Kidney (tissue), 14 donors: ENCODE measurements around the gene ZNF101. TPM values are rescaled to one million over a fixed set of nuclear protein-coding genes. Genes with fewer than 3 reads are reported as not detected.

Source experiments
- DNase-seq, 5 donors: peaks; one replicate each; pipeline ENCODE4 v3.0.0-alpha.2; 2013 to 2020
- FAIRE-seq: peaks from 2 replicates; lab custom pipeline; 2012; peaks lifted over from hg19 to GRCh38; lab: Jason Lieb, UNC
- H3K27ac ChIP-seq, 2 donors: one replicate each; pipeline ENCODE4 v1.7.0; 2013; ENCODE audit warnings: low read depth in 2 of 2, low read length in 2 of 2, inconsistent platforms in 1 of 2
- H3K27me3 ChIP-seq: one replicate; pipeline ENCODE4 v1.7.1; 2013; ENCODE audit warnings: low read length, inconsistent platforms; ENCODE audit not compliant: control insufficient read depth, insufficient read depth
- H3K36me3 ChIP-seq, 3 donors: one replicate each; pipeline versions ENCODE4 v1.7.0 to v1.7.1; 2013; ENCODE audit warnings: low read length in 3 of 3, control low read depth in 1 of 3, inconsistent platforms in 1 of 3; ENCODE audit not compliant: insufficient read depth in 3 of 3, control insufficient read depth in 2 of 3
- H3K4me1 ChIP-seq, 3 donors: one replicate each; pipeline versions ENCODE4 v1.7.0 to v1.7.1; 2013; ENCODE audit warnings: low read length in 3 of 3, inconsistent platforms in 1 of 3, low read depth in 1 of 3; ENCODE audit not compliant: control insufficient read depth in 2 of 3, insufficient read depth in 2 of 3
- H3K4me3 ChIP-seq, 3 donors: one replicate each; pipeline versions ENCODE4 v1.7.0 to v1.8.1; 2013; ENCODE audit warnings: low read length in 3 of 3, control low read depth in 1 of 3, inconsistent platforms in 1 of 3
- H3K9ac ChIP-seq, 3 donors: one replicate each; pipeline versions ENCODE4 v1.7.0 to v1.7.1; 2013; ENCODE audit warnings: low read length in 3 of 3, control low read depth in 1 of 3, inconsistent platforms in 1 of 3
- H3K9me3 ChIP-seq, 3 donors: one replicate each; pipeline versions ENCODE4 v1.7.0 to v1.7.1; 2013; ENCODE audit warnings: low read length in 3 of 3, control low read depth in 1 of 3, inconsistent platforms in 1 of 3; ENCODE audit not compliant: control insufficient read depth in 2 of 3, insufficient read depth in 1 of 3
- intact Hi-C: fragments of 100-400 bp; cut with DNase I; formaldehyde crosslinking; loops from one replicate; pipeline ENCODE4 v1.11.1; 2022
- polyA plus RNA-seq: library from polyadenylated mRNA; stranded (reverse); fragments of 350-450 nt; fragmentation: Illumina TruSeq; extraction: RNeasy Lipid Tissue Mini Kit (QIAGEN cat#74804); gene quantifications from one replicate; pipeline ENCODE4 v1.2.3, GENCODE V29; 2014; ENCODE audit warnings: low read depth, low replicate concordance; ENCODE audit not compliant: insufficient read depth
- total RNA-seq: library from RNA; stranded (reverse); fragmentation: NEBNext Ultra II Directional; extraction: Animal tissue kit (Norgen Biotek cat#: 25700); gene quantifications from one replicate; pipeline ENCODE4 v1.2.1, GENCODE V29; 2021
- TF ChIP-seq, protein P1 (sequence below): IDR thresholded peaks from 3 replicates; pipeline ENCODE4 v1.5.1; 2012; ENCODE audit warnings: mild to moderate bottlenecking, moderate library complexity, borderline replicate concordance; ENCODE audit not compliant: insufficient read depth; ENCODE audit errors: extremely low read depth
- donor health status: control.
- donor health status: control.
- donor health status: control.
- donor health status: control.
- donor health status: control.
- donor health status: DM: yes; HTN: yes; CAD: no.
- donor health status: Normal renal cell carcinoma (clear cell type).

Gene ZNF101
- total and polyA plus RNA-seq, 2 donors from 2014 or later = 10.2 to 21.2 TPM

- TF ChIP-seq, protein P1, sequence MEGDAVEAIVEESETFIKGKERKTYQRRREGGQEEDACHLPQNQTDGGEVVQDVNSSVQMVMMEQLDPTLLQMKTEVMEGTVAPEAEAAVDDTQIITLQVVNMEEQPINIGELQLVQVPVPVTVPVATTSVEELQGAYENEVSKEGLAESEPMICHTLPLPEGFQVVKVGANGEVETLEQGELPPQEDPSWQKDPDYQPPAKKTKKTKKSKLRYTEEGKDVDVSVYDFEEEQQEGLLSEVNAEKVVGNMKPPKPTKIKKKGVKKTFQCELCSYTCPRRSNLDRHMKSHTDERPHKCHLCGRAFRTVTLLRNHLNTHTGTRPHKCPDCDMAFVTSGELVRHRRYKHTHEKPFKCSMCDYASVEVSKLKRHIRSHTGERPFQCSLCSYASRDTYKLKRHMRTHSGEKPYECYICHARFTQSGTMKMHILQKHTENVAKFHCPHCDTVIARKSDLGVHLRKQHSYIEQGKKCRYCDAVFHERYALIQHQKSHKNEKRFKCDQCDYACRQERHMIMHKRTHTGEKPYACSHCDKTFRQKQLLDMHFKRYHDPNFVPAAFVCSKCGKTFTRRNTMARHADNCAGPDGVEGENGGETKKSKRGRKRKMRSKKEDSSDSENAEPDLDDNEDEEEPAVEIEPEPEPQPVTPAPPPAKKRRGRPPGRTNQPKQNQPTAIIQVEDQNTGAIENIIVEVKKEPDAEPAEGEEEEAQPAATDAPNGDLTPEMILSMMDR = no peak
- Histone ChIP-seq H3K27ac (no peak overlapping the region), H3K36me3 (peaks cover 0 to 56% (median 35%) of the 10 kb centered on the region in 3 donors), H3K4me1 (peaks cover 0 to 9% (median 1%) of the 10 kb centered on the region in 3 donors), H3K9me3 (no peaks in the 10 kb centered on the region), H3K27me3 (no peaks in the 10 kb centered on the region), H3K9ac (no peak overlapping the region), H3K4me3 (no peak overlapping the region)
- DNase-seq (peak in 1 of 5 donors; percentile 56), FAIRE-seq (no peak)
- intact Hi-C loops = no loop called here
Observed at GRCh38 chr19:19657397-19657783, 11.2 kb upstream of the ZNF101 start.

GRCh38 chr19:19659646-19660245 lies 8.9 kb upstream of the ZNF101 start:
- DNase-seq (peak in 2 of 5 donors; percentile 31 to 56), FAIRE-seq (no peak)
- intact Hi-C loops = no loop called here
- H3K27me3 ChIP-seq = no peaks in the 10 kb centered on the region
- no peak overlapping the region for H3K9ac ChIP-seq
- peaks cover 0 to 38% (median 27%) of the 10 kb centered on the region in 3 donors for H3K36me3 ChIP-seq
- TF ChIP-seq, protein P1 = no peak
- H3K9me3 ChIP-seq = no peaks in the 10 kb centered on the region
- no peak overlapping the region for H3K4me3 ChIP-seq
- no peak overlapping the region for H3K27ac ChIP-seq
- peaks cover 0 to 17% (median 7%) of the 10 kb centered on the region in 3 donors for H3K4me1 ChIP-seq

DNA sequence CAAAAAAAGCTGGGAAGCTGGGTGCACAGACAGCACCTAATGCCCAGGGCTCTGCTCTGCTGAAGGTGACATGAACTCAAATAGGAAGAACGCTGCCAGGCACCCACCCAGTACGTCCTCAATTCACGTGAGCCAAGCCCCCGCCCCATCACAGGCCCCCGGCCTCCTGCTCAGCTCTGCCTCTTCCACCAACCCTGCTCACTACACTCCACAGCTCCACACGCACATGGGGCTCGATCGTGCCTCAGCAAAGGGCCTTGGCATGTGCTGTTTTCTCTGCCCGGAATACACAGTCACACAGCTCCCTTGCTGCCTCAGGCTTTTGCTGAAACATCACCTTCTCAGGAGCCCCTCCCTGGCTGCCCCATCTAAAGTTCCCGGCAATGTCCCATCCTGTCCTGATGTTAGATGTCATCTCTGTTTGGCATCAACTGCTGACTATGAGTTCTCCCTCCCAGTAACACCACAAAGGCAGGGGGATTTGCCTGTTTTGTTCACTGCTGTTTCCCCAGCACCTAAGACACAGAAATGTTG lies 7.4 kb upstream of the ZNF101 start:
- H3K27me3 ChIP-seq = no peaks in the 10 kb centered on the region
- DNase-seq (peak in 2 of 5 donors; percentile 42 to 74), FAIRE-seq (no peak)
- no peak overlapping the region for H3K9ac ChIP-seq
- no peak overlapping the region for H3K4me3 ChIP-seq
- TF ChIP-seq, protein P1 = no peak
- H3K4me1 ChIP-seq = peaks cover 0 to 17% (median 7%) of the 10 kb centered on the region in 3 donors
- peaks cover 0 to 23% (median 15%) of the 10 kb centered on the region in 3 donors for H3K36me3 ChIP-seq
- no peak overlapping the region for H3K27ac ChIP-seq
- H3K9me3 ChIP-seq = no peaks in the 10 kb centered on the region
- intact Hi-C loops = no loop called here
